HEK293T (cell line): ENCODE results near the gene SETBP1.

Experiments
- ARNT ChIP-seq: fragments of 450-650 bp; IDR thresholded peaks from 2 replicates; pipeline ENCODE4 v1.6.1; 2017; ENCODE audit warnings: mild to moderate bottlenecking
- BHLHE40 ChIP-seq: fragments of 450-650 bp; IDR thresholded peaks from 2 replicates; pipeline ENCODE4 v1.6.1; 2016; ENCODE audit warnings: mild to moderate bottlenecking, moderate library complexity, borderline replicate concordance
- CTBP1 ChIP-seq: fragments of 450-650 bp; IDR thresholded peaks from 2 replicates; pipeline ENCODE4 v1.6.1; 2016; ENCODE audit warnings: borderline replicate concordance
- ELF4 ChIP-seq: fragments of 450-650 bp; IDR thresholded peaks from 2 replicates; pipeline ENCODE4 v1.6.1; 2017; ENCODE audit warnings: antibody characterized with exemption
- FOXA1 ChIP-seq: fragments of 450-650 bp; IDR thresholded peaks from 2 replicates; pipeline ENCODE4 v1.6.1; 2016; ENCODE audit warnings: mild to moderate bottlenecking
- FOXM1 ChIP-seq: fragments of 450-650 bp; IDR thresholded peaks from 2 replicates; pipeline ENCODE4 v1.6.1; 2017; ENCODE audit warnings: mild to moderate bottlenecking, borderline replicate concordance
- L3MBTL2 ChIP-seq: fragments of 450-650 bp; conservative IDR thresholded peaks from 2 replicates; pipeline ENCODE4 v1.6.1; 2016; ENCODE audit warnings: mild to moderate bottlenecking
- SUZ12 ChIP-seq: fragments of 450-650 bp; IDR thresholded peaks from 2 replicates; pipeline ENCODE4 v1.6.1; 2016; ENCODE audit warnings: mild to moderate bottlenecking
- TARDBP ChIP-seq: fragments of 450-650 bp; IDR thresholded peaks from 2 replicates; pipeline ENCODE4 v1.6.1; 2016

- TF ChIP-seq ARNT (no peak), FOXM1 (no peak), CTBP1 (no peak), FOXA1 (no peak), SUZ12 (no peak), BHLHE40 (no peak), TARDBP (no peak), ELF4 (no peak), L3MBTL2 (no peak)
Measured at GRCh38 chr18:44857744-44858491, 177.2 kb downstream of the SETBP1 start.
